ENCODE data around the gene NBEAL1. TPM values are rescaled to one million over a fixed set of nuclear protein-coding genes. Genes with fewer than 3 reads are reported as not detected.
A peak's percentile ranks its signal among the peaks of the same experiment; 100 is the strongest.
"Not testable (repeated sequence)": the region's sequence is repeated elsewhere in the genome, so short reads cannot be mapped to it uniquely, and the experiment has no call there.

The NBEAL1 gene
- total RNA-seq, 6 experiments from 2014 or later: 17.7 to 29.2 (median 23.8) TPM

DNA sequence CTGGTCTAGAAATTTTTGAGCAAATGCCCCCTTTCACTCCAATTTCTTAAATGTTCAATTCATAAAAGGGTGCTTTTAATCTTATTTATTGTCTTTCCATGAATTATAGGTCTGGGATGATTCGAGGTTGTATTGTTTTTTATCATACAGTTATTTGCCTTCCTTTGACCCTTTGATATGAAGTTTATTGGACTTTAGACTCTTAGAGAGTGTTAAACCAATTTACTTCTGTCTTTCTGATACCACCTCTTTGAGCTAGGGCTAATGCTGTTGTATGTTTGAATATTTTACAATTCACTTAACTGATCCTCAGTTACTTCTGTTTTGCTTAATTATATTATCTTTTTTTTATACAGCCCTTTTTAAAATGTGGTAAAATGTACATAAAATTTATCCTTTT is 134.5 kb downstream of the NBEAL1 start:
- no peak overlapping the region for H3K27ac Mint-ChIP-seq
- TF ChIP-seq, protein P1, sequence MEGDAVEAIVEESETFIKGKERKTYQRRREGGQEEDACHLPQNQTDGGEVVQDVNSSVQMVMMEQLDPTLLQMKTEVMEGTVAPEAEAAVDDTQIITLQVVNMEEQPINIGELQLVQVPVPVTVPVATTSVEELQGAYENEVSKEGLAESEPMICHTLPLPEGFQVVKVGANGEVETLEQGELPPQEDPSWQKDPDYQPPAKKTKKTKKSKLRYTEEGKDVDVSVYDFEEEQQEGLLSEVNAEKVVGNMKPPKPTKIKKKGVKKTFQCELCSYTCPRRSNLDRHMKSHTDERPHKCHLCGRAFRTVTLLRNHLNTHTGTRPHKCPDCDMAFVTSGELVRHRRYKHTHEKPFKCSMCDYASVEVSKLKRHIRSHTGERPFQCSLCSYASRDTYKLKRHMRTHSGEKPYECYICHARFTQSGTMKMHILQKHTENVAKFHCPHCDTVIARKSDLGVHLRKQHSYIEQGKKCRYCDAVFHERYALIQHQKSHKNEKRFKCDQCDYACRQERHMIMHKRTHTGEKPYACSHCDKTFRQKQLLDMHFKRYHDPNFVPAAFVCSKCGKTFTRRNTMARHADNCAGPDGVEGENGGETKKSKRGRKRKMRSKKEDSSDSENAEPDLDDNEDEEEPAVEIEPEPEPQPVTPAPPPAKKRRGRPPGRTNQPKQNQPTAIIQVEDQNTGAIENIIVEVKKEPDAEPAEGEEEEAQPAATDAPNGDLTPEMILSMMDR (IDR thresholded peaks at IDR 0.05): no peak
- no peaks in the 10 kb centered on the region; the same call in 1 of the 2 replicates for H3K27me3 Mint-ChIP-seq (ENCODE audit: insufficient read depth)
- H3K36me3 Mint-ChIP-seq (ENCODE audit: low read depth): peaks cover 35% of the 10 kb centered on the region
- no peaks in the 10 kb centered on the region for H3K4me1 Mint-ChIP-seq (ENCODE audit: low read depth)
- H3K9me3 Mint-ChIP-seq: no peaks in the 10 kb centered on the region
- DNase-seq: no peak
- H3K4me3 Mint-ChIP-seq: no peak overlapping the region

DNA sequence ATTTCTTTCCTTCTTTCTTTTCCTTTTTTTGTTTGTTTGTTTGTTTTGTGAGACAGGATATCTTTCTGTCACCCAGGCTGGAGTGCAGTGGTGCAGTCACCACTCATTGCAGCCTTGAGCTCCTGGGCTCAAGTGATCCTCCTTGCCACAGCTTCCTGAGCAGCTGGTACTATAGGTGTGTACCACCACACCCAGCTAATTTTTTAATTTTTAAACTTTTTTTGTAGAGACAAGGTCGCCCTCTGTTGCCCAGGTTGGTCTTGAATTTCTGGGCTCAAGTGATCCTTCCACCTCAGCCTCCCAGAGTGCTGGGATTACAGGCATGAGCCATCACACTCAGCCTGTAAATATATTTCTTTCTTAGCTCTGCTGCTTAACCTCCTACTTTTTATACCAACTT is 140.7 kb downstream of the NBEAL1 start:
- TF ChIP-seq, protein P1 (IDR thresholded peaks at IDR 0.05): peak; percentile 21; the same call in 1 of the 2 replicates
- no peak overlapping the region for H3K27ac Mint-ChIP-seq
- H3K27me3 Mint-ChIP-seq (ENCODE audit: insufficient read depth): no peaks in the 10 kb centered on the region
- no peaks in the 10 kb centered on the region for H3K4me1 Mint-ChIP-seq (ENCODE audit: low read depth)
- no peak for DNase-seq
- peaks cover 21% of the 10 kb centered on the region for H3K36me3 Mint-ChIP-seq (ENCODE audit: low read depth)
- H3K4me3 Mint-ChIP-seq: no peak overlapping the region
- no peaks in the 10 kb centered on the region for H3K9me3 Mint-ChIP-seq

DNA sequence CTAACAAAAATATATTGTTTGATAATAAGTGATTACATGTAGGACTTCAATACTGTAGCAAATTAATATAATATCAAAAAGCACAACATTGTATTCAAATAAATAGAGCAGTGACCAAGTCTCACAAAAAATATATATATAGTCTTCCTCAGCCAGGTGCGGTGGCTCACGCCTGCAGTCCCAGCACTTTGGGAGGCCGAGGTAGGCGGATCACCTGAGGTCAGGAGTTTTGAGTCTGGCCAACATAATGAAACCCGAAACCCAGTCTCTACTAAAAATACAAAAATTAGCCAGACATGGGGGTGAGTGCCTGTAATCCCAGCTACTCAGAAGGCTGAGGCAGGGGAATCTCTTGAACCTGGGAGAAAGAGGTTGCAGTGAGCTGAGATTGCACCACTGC is 148.0 kb downstream of the NBEAL1 start:
- H3K27ac Mint-ChIP-seq; H3K4me1 Mint-ChIP-seq (ENCODE audit: low read depth); DNase-seq; H3K4me3 Mint-ChIP-seq; H3K9me3 Mint-ChIP-seq; H3K27me3 Mint-ChIP-seq (ENCODE audit: insufficient read depth): not testable (repeated sequence)
- peaks cover 24% of the 10 kb centered on the region for H3K36me3 Mint-ChIP-seq (ENCODE audit: low read depth)

DNA sequence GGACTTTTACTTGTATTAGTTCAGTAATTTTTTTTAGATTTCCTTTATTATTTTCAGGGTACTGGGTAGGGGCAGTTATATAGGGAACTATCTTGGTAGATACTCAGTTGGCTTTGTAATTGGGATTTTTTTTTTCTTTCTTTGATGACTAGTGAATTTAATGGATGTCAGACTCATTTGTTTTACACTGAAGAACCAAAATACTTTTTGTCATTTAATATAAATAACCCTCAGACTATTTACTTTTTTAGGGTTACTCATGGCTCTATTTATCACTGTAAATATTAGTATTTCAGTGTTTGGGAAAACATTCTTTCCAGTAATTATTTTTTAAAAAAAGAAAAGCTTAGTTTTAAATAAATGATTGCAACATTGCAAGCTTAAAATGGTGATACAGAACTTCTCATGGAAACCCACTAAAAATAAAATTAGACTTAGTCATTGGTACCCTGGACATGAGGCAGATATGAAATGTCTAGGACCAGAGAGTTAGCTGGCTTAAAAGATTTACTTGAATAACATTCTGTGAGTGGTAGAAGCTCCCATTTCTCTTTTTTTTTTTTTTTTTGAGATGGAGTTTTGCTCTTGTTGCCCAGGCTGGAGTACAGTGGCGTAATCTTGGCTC is 149.7 kb downstream of the NBEAL1 start:
- Mint-ChIP-seq H3K27ac (no peak overlapping the region), H3K27me3 (ENCODE audit: insufficient read depth) (peaks cover 2% of the 10 kb centered on the region; the same call in 1 of the 2 replicates), H3K4me1 (ENCODE audit: low read depth) (no peaks in the 10 kb centered on the region), H3K9me3 (no peaks in the 10 kb centered on the region), H3K36me3 (ENCODE audit: low read depth) (peaks cover 27% of the 10 kb centered on the region), H3K4me3 (no peak overlapping the region)
- peak; percentile 18 for DNase-seq
- TF ChIP-seq, protein P1 (IDR thresholded peaks at IDR 0.05): no peak

DNA sequence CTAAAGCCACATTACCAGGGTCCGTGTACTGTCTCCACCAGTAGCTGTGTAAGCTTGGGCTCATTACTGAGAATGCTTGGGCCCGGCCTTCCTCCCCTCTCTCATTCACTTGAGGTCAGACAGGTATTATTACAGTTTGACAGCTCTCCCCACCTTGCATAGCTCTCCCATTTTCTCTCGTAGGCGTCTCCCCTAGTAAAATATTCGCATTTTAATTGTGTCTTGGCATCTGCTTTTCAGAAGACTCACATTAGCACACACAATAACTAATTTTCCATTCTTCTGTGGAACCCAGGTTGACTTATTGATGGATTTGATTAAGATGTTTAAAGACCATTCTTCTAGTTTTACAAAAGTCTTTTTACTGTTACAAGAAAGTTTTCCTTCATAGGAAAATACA is 153.1 kb downstream of the NBEAL1 start:
- H3K9me3 Mint-ChIP-seq: no peaks in the 10 kb centered on the region
- H3K4me3 Mint-ChIP-seq: no peak overlapping the region
- H3K36me3 Mint-ChIP-seq (ENCODE audit: low read depth): peaks cover 25% of the 10 kb centered on the region
- no peak overlapping the region for H3K27ac Mint-ChIP-seq
- H3K27me3 Mint-ChIP-seq (ENCODE audit: insufficient read depth): no peaks in the 10 kb centered on the region
- no peaks in the 10 kb centered on the region for H3K4me1 Mint-ChIP-seq (ENCODE audit: low read depth)
- no peak for DNase-seq
- TF ChIP-seq, protein P1 (IDR thresholded peaks at IDR 0.05): no peak

DNA sequence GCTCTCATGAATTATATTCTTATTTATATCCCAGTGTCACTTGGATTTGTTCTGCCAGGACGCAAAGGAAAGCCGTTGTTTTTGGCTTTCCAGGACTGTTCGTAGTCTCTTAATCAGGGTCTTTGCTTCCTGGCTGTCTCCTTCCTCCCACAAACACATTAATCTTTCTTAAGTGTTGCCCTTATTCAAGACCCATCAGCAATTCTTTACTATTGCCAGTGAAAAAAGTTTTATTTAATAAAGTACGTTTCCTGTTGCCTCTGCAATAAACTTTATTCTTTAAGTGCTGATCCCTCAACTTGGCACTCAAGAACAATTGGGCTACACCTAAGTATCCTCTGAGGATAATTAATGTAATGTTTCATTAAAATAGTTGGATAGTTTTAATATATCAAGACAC is 155.8 kb downstream of the NBEAL1 start:
- H3K27ac Mint-ChIP-seq: no peak overlapping the region
- H3K9me3 Mint-ChIP-seq: no peaks in the 10 kb centered on the region
- H3K4me1 Mint-ChIP-seq (ENCODE audit: low read depth): peaks cover 7% of the 10 kb centered on the region
- H3K36me3 Mint-ChIP-seq (ENCODE audit: low read depth): peaks cover 24% of the 10 kb centered on the region
- TF ChIP-seq, protein P1 (IDR thresholded peaks at IDR 0.05): no peak
- H3K27me3 Mint-ChIP-seq (ENCODE audit: insufficient read depth): no peaks in the 10 kb centered on the region
- no peak overlapping the region for H3K4me3 Mint-ChIP-seq
- no peak for DNase-seq
